Gastrocnemius medialis (tissue), 4 donors: ENCODE measurements around the gene CCDC93.

Experiments
- POLR2A ChIP-seq, 2 donors: fragments of 450-650 bp; IDR thresholded peaks; one replicate each; pipeline ENCODE4 v1.6.1; 2017; ENCODE audit warnings: antibody characterized with exemption in 2 of 2, mild to moderate bottlenecking in 2 of 2, moderate library complexity in 2 of 2
- TF ChIP-seq, protein P1 (sequence below), 5 experiments: fragments of 450-650 bp in 3 of 5; fragments of 200-600 bp in 2 of 5; sonication (generic) in 2 of 5; IDR thresholded peaks in 4 of 5; conservative IDR thresholded peaks in 1 of 5; 1 replicate in 4 of 5; 2 replicates in 1 of 5; pipeline ENCODE4 v1.5.1; 2016 to 2019; ENCODE audit warnings: antibody characterized with exemption in 5 of 5, mild to moderate bottlenecking in 3 of 5, moderate library complexity in 3 of 5

DNA sequence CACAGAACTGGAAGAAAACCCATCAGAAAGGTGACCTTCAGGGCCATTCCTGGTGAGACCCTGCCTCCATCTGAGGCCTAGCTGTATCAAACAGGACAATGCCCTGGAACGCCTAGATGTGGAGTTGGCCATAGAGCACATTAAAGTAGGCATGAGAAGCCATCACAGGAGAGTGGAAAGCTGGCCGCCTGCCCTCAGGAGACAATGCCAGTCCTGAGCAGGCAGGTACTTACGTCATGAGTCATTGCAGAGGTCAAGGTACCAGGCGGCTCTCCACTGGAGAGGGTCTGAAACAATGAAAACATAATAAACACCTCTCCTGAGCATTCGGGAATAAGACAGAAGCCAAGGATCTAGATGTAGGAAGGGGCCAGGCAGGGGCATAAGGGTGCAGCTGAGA is 68.6 kb downstream of the CCDC93 start:
- TF ChIP-seq, protein P1, sequence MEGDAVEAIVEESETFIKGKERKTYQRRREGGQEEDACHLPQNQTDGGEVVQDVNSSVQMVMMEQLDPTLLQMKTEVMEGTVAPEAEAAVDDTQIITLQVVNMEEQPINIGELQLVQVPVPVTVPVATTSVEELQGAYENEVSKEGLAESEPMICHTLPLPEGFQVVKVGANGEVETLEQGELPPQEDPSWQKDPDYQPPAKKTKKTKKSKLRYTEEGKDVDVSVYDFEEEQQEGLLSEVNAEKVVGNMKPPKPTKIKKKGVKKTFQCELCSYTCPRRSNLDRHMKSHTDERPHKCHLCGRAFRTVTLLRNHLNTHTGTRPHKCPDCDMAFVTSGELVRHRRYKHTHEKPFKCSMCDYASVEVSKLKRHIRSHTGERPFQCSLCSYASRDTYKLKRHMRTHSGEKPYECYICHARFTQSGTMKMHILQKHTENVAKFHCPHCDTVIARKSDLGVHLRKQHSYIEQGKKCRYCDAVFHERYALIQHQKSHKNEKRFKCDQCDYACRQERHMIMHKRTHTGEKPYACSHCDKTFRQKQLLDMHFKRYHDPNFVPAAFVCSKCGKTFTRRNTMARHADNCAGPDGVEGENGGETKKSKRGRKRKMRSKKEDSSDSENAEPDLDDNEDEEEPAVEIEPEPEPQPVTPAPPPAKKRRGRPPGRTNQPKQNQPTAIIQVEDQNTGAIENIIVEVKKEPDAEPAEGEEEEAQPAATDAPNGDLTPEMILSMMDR (IDR thresholded peaks at IDR 0.05 in 4 of 5, conservative IDR thresholded peaks at IDR 0.05 in 1 of 5), result no peak
- no peak for TF ChIP-seq POLR2A (IDR thresholded peaks at IDR 0.05)
